ENCODE results near the gene TENM3.

TENM3 gene

GRCh38 chr4:182770259-182770995, 527.2 kb downstream of the TENM3 start:
- no peak for ATAC-seq (ENCODE audit: low read depth)
- H3K9me3 ChIP-seq (ENCODE audit: severe bottlenecking): no peaks in the 10 kb centered on the region
- DNase-seq (ENCODE audit: low spot score): no peak
- H3K27me3 ChIP-seq (ENCODE audit: insufficient read depth, poor library complexity, severe bottlenecking): no peaks in the 10 kb centered on the region
- H3K4me1 ChIP-seq (ENCODE audit: insufficient read depth, poor library complexity, severe bottlenecking): no peaks in the 10 kb centered on the region
- no peak overlapping the region for H3K27ac ChIP-seq (ENCODE audit: poor library complexity, severe bottlenecking)
- H3K36me3 ChIP-seq (ENCODE audit: low read depth): no peaks in the 10 kb centered on the region
- H3K4me3 ChIP-seq (ENCODE audit: severe bottlenecking): no peak overlapping the region
- TF ChIP-seq CTCF (IDR thresholded peaks at IDR 0.05; ENCODE audit: poor library complexity, severe bottlenecking): no peak

- Histone ChIP-seq H3K4me3 (ENCODE audit: severe bottlenecking) (no peak overlapping the region), H3K27me3 (ENCODE audit: insufficient read depth, poor library complexity, severe bottlenecking) (no peaks in the 10 kb centered on the region), H3K4me1 (ENCODE audit: insufficient read depth, poor library complexity, severe bottlenecking) (no peaks in the 10 kb centered on the region), H3K36me3 (ENCODE audit: low read depth) (no peaks in the 10 kb centered on the region), H3K27ac (ENCODE audit: poor library complexity, severe bottlenecking) (no peak overlapping the region), H3K9me3 (ENCODE audit: severe bottlenecking) (no peaks in the 10 kb centered on the region)
- ATAC-seq (ENCODE audit: low read depth) (no peak), DNase-seq (ENCODE audit: low spot score) (no peak)
- no peak for TF ChIP-seq CTCF (IDR thresholded peaks at IDR 0.05; ENCODE audit: poor library complexity, severe bottlenecking)
Observed at GRCh38 chr4:182770996-182771514, 527.9 kb downstream of the TENM3 start.

- TF ChIP-seq CTCF (IDR thresholded peaks at IDR 0.05; ENCODE audit: poor library complexity, severe bottlenecking): no peak
- Histone ChIP-seq H3K27ac (ENCODE audit: poor library complexity, severe bottlenecking) (no peak overlapping the region), H3K9me3 (ENCODE audit: severe bottlenecking) (no peaks in the 10 kb centered on the region), H3K4me1 (ENCODE audit: insufficient read depth, poor library complexity, severe bottlenecking) (no peaks in the 10 kb centered on the region), H3K27me3 (ENCODE audit: insufficient read depth, poor library complexity, severe bottlenecking) (no peaks in the 10 kb centered on the region), H3K4me3 (ENCODE audit: severe bottlenecking) (no peak overlapping the region), H3K36me3 (ENCODE audit: low read depth) (no peaks in the 10 kb centered on the region)
- DNase-seq (ENCODE audit: low spot score): no peak
- ATAC-seq (ENCODE audit: low read depth): no peak
Observed at GRCh38 chr4:182775075-182775474, 531.9 kb downstream of the TENM3 start.

GRCh38 chr4:182776376-182777105, 533.3 kb downstream of the TENM3 start:
- no peaks in the 10 kb centered on the region for H3K36me3 ChIP-seq (ENCODE audit: low read depth)
- H3K4me3 ChIP-seq (ENCODE audit: severe bottlenecking): no peak overlapping the region
- no peak overlapping the region for H3K27ac ChIP-seq (ENCODE audit: poor library complexity, severe bottlenecking)
- no peak for ATAC-seq (ENCODE audit: low read depth)
- TF ChIP-seq CTCF (IDR thresholded peaks at IDR 0.05; ENCODE audit: poor library complexity, severe bottlenecking): no peak
- H3K27me3 ChIP-seq (ENCODE audit: insufficient read depth, poor library complexity, severe bottlenecking): no peaks in the 10 kb centered on the region
- no peak for DNase-seq (ENCODE audit: low spot score)
- H3K4me1 ChIP-seq (ENCODE audit: insufficient read depth, poor library complexity, severe bottlenecking): no peaks in the 10 kb centered on the region
- H3K9me3 ChIP-seq (ENCODE audit: severe bottlenecking): no peaks in the 10 kb centered on the region

Data from RWPE2 (cell line).